HG02642 (cell line): ENCODE data around the gene RHCE.
"Not testable (repeated sequence)": the region's sequence is repeated elsewhere in the genome, so short reads cannot be mapped to it uniquely, and the experiment has no call there.

ENCODE experiments used
- ATAC-seq: cut with Tn5 transposase; IDR thresholded peaks from one replicate; pipeline ENCODE4 v1.9.1; 2021; ENCODE audit warnings: mild to moderate bottlenecking; ENCODE audit not compliant: unreplicated experiment, poor library complexity

Gene RHCE

DNA sequence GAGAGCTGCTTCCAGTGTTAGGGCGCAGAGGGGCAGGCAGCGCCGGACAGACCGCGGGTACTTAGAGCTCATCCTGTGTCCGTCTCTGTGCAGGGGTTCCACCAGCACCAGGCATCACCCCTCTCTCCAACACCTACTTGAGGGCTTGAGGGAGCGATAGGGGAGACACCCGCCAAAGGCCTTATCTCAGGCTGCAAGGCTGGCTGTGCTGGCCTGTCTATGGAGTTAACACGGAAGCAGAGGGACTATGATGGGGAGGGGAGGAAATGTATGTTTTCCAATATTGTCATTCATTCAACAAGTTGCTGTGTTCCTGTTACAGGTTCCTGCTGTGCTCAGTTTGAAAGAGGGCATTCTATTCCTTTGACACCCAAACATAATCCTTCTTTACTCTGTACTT is at the start of gene RHCE:
RHCE (minus strand) TSS at position 111 of the 400 bp plus-strand sequence; CDS start at position 72, 39 bp downstream.
- ATAC-seq = not testable (repeated sequence)

DNA sequence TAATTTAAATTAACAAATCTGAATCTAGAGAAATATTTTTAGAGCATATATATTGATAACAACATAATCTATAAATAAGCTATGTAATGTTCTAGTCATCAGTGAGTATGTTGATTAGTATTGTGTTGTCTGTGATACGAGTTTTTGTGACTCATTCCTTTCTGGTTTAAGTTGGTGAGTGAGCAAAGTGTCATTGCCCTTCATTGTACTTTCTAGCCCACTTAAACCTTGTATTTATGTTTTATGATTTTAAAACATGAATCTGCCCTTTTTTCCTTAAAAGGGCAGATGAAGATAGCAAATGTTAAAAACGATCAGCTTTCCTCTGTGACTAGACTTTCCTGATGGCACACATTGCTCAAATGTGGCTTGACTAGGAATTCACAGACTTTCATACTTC is 48.6 kb upstream of the RHCE start:
- ATAC-seq = no peak

DNA sequence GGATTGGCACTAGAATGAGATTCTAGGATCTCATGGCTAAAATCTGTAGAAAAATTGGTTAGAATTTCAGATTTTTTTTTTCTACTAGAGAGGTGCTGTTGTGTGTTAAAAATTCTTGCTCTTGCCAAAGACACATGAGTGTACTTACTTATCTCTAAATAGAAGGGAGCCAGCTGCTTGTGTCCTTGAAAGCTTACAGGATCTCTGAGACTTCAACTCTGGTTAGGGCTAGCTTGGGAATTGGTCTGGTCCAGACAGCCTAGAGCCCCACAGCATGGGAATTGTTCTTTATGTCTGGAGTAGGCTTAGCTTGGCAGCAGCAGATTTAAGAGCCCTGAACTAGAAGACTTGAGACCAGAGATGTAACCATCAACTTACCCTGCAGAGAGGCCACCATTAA is 47.4 kb upstream of the RHCE start:
- no peak for ATAC-seq

DNA sequence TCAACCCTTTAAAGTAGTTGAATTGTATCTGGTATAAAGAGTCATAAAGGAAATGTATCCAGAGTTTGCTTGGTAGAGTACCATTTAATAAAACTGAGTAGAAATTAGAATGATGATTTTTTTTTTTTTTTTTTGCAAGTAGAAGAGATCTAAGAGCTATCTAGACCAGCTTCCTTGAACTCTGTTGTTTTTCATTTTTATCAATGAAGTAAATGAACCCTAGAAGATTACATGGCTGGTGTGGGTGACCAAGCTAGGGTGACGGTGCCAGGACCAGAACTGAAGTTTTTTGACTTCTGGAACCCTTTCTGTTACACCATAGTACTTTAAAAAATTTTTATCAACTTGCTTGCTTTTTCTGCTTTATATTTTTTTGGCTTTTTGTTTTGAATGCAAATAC is 47.0 kb upstream of the RHCE start:
- no peak for ATAC-seq

DNA sequence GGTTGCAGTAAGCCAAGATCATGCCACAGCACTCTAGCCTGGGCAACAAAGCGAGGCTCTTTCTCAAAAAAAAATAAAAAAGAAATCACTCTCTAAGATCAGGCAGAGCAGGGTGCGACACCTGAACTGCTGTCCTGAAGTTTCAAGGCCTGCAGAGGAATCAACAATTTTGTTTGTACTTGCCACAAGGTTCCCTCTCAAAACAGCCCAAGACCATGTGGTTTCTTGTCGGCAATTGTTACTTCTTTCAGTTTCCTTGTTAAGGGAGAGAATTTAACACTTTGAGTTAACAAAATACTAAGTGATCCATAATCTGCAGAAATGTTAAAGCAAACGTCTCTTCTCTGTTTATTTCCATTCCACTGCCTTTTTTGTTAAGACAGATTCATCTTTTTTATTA is 46.6 kb upstream of the RHCE start:
- no peak for ATAC-seq

DNA sequence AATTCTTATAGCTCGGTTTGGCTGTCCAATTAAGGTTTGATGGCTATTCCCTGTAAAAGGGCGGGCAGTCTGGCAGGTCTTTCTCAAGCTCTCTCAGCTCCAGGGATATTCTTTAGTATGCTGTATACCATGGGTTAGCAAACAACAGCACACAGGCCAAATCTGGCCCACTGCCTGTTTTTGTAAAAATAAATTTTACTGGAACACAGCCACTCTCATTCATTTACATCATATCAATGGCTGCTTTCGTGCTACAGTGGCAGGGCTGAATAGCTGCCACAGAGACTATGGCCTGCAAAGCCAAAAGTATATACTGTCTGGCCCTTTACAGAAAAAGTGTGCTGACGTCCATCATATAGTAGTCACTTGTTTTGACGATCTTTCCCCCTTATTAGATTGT is 42.1 kb upstream of the RHCE start:
- ATAC-seq = no peak

DNA sequence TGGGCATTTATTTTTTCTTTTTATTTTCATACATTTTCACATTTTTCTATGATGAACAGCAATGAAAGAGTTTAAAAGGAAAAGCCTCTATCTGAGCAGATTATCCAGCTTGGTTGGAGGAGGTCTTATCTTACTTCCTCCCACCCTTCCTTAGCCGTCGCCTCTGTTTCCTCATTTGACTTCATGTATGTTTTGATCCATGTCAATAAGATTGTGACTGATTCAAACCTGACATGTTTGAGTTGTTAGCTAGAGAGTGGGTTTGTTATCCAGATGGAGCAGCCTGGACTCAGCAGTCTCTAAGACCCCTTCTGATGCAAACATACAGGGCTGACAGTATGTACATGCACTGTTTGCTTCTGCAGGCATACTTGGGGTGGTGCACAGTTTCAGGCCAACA is 41.2 kb upstream of the RHCE start:
- no peak for ATAC-seq

DNA sequence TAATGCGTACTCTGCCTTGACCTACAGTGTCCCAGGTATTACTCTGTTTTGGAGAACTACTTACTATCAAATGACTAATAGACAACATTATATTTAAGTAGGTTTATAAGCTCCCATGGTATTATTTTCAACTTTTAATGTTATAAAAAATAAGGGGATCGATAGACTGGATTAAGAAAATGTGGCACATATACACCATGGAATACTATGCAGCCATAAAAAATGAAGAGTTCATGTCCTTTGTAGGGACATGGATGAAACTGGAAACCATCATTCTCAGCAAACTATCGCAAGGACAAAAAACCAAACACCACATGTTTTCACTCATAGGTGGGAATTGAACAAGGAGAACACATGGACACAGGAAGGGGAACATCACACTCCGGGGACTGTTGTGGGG is 40.2 kb upstream of the RHCE start:
- not testable (repeated sequence) for ATAC-seq

DNA sequence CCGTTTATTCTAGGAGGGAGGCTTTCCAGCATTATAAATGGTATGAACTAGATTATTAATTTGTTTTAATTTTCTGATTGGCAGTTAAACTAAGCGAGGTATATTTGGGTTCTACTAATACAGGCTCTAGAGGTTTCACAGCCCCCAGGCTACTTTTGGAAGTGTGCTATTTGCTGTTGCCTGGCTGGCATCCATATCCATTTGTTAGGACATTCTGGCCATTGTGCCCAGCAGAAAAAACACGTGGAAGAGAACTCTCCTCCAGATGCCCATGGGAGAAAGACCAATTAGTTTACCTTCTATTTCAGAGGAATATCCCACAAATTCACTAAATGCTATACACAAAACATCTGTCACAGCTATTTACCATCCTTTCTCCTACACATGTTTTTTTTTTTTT is 39.4 kb upstream of the RHCE start:
- no peak for ATAC-seq

DNA sequence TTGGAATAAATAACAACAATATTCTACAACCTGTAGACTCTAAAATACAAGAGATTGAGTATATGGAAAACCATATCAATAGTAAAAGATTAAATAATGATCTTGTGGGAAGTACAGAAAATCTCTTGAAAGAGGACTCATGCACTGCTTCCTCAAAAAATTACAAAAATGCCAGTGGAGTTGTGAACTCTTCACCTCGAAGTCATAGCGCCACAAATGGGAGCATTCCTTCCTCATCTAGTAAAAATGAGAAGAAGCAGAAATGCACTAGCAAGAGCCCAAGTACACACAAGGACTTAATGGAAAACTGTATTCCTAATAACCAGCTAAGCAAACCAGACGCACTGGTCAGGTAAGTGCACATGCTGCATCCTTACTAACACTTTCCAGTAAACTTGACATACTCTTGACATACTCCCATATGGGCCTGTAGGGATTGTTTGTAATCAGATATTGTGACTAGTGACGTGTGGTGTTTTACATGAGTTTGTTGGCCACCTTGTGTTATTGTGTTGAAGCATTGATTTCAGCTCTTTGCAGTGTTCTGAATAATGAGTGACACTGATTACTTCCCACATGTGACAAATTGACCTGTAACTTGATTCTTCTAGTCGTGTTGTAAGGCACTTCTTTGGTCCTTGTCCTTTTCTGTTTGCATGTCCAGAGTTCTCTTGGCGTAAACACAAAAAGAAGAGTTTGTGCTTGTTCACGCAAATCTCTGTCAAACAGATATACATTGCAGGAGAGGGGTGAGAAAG is 38.1 kb upstream of the RHCE start:
- ATAC-seq = no peak

DNA sequence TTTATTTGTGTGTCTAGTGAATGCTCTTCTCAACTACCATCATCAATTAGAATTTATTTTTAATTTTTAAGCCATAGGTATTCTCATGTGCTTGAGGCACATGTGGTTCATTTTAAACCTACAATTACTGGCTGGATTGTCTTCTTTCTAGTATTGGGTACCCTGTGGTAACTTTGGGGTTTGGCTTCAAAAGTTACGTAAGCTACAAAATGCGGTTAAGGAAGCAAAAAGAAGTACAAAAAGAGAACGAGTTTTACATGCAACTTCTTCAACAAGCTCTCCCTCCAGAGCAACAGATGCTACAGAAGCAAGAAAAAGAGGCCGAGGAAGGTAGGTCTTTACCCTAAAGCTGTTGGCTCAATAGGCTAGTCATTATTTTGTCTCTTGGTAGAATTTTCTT is 35.9 kb upstream of the RHCE start:
- no peak for ATAC-seq

DNA sequence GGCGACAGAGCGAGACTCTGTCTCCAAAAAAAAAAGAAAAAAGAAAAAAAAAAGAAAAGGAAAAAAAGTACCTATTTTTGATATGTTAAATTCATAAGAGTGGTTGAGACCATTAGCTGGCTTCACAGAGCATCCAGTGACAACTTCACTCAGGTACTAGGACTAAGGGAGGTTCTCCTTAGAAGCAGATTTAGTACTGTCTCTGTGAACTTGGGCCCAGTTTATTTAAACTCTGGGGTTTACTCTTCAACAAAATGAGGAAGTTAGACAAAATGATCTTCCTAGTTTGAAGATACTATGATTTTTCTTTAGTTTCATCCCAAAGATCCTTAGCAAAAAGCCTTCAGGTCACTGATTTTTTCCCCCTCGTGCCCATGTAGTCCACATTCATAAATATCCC is 31.3 kb upstream of the RHCE start:
- ATAC-seq = no peak

DNA sequence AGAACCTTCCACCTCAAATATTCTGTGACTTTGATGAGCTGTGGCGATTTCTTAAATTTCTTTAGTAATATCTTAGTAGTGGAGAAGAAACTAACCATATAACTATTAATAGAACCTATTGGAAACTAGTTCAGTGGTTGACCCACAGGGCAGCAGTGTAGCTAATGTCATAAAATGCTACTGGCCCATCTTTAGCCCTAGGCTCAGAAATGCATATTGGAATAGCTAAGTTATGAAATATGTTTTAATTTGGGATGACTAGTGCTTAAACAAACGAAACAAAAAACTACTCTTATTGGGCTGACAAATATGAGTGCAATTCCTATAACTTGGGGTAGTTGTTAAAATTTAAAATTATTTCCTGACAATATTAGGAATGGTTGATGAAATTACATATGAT is 30.3 kb upstream of the RHCE start:
- ATAC-seq = no peak

DNA sequence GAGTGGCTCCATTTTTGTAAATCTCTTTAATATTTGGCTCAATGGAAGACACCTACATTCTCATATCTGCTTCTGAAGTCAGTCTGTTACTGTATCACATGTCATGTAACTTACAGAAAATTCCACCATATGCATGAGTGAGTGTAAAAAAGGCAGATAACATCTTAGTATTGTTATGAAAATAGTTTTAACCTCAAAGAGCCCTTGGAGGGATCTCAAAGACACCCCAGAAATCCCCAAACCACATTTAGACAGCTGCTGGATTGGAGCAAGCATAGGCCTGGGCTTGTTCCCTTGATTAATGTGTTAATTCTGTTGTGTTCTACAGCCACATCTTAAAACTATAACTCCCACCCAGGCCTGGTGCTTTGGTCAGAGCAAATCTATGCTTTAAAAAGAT is 26.9 kb upstream of the RHCE start:
- peak; percentile 62 for ATAC-seq

DNA sequence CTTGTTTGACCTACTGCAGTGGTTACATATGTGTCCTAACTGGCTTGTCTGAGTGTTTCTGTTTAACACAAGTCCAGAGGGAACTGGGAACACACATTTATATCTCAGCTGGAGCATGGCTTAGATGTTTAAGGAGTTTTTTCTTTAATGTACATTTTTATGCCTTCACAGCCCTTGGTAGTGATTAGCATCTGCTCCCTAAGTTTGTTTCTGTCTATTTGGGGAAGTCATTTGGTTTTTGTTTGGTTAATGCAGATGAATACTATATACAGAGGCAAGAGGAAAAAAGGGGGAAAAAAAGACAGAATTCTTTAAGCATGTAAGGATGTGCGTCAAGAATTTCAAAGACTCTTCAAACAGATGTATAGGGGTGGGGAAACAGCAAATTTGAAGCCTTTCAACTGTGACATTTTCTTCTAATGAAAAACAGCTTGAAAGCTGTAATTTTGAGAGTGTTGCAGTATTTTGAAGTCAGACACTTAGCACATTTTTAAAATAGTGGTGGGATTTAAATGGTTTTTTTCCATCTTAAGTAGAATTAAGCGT is 25.4 kb upstream of the RHCE start:
- ATAC-seq = no peak

DNA sequence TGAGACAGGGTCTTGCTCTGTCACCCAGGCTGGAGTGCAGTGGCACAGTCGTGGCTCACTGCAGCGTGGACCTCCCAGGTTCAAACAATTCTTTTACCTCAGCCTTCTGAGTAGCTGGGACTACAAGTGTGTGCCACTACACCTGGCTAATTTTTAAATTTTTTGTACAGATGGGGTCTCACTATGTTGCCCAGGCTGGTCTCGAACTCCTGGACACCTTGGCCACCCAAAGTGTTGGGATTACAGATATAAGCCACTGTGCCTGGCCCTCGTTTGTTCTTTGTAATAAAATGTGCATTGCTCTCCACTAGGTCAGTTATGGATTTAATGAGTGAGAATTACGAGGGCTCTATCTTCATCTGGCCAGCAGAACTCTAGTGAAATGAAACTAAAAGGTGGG is 24.0 kb upstream of the RHCE start:
- ATAC-seq = not testable (repeated sequence)

DNA sequence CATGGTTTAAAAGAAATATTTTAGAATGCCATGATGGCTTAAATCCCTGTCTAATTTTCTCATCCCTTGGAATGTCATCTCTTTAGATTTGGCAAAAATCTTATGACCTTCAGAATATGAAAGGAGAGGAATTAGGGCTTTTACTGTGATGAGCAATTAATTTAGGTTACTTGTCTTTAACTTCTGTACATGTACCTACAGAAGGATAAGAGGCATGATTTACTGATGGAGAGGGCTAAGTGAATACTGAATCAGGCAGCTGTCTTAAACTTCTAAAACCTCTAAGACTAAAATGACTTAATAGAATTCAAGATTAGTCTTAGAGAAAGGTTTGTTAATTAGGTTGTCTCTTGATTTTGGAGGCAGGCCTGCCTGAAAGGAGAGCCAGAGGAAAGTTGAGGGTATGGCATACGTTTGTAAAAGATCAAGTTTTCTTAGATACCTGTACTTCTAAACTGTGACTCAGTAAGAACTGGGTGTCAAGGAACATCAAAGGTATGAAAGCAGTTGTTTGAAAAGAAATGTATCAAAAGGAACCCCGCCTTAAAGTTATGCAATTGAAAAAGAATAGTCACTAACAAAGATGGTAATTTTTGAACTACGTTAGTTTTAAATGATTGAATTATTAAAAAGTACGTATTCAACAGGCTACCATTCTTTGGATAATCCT is 22.5 kb upstream of the RHCE start:
- ATAC-seq = no peak

DNA sequence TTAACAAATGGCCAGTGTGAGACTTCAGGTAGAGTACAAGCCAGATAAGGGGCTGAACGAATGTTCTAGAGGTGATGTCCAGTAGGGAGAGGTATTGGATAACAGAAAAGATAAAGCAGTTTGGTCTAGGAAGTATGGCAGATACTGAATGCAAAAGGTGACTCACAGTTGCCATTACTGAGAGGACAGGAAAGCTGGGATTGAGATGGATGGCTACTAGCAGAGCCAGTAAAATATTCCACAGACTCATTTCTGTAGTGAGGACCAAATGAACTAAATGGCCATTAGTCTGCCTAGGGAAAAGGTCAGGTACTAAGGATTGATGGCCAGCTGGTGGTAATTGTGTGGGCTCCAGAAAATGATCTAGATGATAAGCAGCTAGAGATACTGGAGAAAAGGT is 21.6 kb upstream of the RHCE start:
- ATAC-seq = no peak

DNA sequence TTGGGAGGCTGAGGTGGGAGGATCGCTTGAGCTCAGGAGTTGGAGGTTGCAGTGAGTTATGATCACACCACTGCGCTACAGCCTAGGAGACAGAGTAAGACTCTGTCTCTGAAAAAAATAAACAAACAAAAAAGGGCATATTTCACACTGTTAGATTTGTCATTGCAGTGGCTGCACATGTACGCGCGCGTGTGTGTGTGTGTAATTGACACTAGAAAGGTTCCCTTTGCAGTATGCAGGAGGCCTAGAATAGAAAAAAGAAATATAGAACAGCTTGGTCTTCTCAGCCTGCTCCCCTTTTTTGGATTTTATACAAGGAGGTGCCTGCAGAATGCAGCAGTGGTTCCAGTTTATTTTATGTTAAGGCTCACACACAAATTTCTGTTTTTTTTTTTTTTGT is 18.7 kb upstream of the RHCE start:
- no peak for ATAC-seq

DNA sequence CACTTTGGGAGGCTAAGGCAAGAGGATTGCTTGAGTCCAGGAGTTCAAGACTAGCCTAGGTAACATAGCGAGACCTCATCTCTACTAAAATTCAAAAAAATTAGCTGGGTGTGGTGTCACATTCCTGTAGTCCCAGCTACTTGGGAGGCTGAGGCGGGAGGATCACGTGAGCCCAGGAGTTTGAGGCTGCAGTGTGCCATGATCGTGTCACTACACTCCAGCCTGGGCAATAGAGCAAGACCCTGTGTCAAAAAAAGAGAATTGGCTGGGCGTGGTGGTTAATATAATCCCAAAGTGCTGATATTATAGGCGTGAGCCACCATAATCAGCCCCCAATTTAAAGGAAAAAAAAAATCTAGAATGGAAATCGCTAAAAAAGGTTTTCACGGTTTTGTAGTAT is 17.0 kb upstream of the RHCE start:
- ATAC-seq = no peak

DNA sequence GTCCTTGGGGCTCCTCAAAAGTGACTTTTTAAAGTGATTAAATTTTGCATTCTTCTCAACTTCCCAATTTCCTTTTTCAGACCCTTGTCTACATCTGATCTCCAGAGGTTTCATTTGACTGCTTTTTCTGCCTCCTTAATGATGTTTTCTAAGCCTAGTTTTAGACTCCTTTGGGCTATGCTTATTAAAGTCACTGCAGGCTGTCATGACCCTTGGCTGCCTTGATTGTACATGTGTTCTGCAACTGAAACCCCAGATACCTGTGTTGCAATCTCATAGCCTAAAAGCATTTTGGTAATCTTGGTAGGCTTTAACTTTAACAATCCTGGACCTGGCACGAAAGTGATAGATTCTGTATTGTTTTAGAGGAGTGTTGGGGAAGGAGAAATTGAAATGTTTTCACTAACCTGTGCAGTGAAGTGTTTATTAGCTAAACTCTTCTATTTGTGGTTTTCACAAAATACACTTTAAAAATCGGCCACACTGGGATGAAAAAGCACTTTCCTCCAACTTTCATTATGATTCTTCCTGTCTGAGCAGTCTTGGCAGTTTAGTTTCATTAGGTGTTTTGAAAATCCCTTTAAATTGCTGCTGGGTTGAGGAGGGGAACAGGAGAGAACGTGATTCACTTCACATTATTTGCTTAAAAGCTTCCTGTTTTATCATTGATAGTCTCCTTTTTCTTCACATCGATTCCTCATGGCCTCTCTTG is 14.9 kb upstream of the RHCE start:
- ATAC-seq = no peak
